NCI-H774 (cell line): ENCODE data around the gene WNK2.
A peak's percentile ranks its signal among the peaks of the same experiment; 100 is the strongest.
"Not testable (repeated sequence)": the region's sequence is repeated elsewhere in the genome, so short reads cannot be mapped to it uniquely, and the experiment has no call there.

Experiments
- DNase-seq: peaks from one replicate; lab custom pipeline; 2025; lab: John Stamatoyannopoulos, UW

WNK2 gene

GRCh38 chr9:93183663-93184431 is at the start of gene WNK2:
WNK2 (plus strand) TSS chr9:93184139; CDS start chr9:93184930, 791 bp downstream.
- peak; percentile 47 for DNase-seq

- no peak for DNase-seq
Measured at GRCh38 chr9:93134740-93135444, 49.0 kb upstream of the WNK2 start.

- DNase-seq = peak; percentile 32
Measured at GRCh38 chr9:93136011-93136440, 47.9 kb upstream of the WNK2 start.

- DNase-seq = no peak
Measured at GRCh38 chr9:93137362-93137761, 46.6 kb upstream of the WNK2 start.

GRCh38 chr9:93138171-93138764 is 45.7 kb upstream of the WNK2 start:
- DNase-seq = no peak

GRCh38 chr9:93139365-93140182 is 44.4 kb upstream of the WNK2 start:
- no peak for DNase-seq

- no peak for DNase-seq
Measured at GRCh38 chr9:93141771-93142483, 42.0 kb upstream of the WNK2 start.

GRCh38 chr9:93143830-93144530 is 40.0 kb upstream of the WNK2 start:
- no peak for DNase-seq

GRCh38 chr9:93146696-93147095 is 37.2 kb upstream of the WNK2 start:
- not testable (repeated sequence) for DNase-seq

- DNase-seq = no peak
Measured at GRCh38 chr9:93147632-93148031, 36.3 kb upstream of the WNK2 start.

GRCh38 chr9:93148721-93149120 is 35.2 kb upstream of the WNK2 start:
- no peak for DNase-seq

- DNase-seq = no peak
Measured at GRCh38 chr9:93149361-93149760, 34.6 kb upstream of the WNK2 start.

GRCh38 chr9:93151097-93151784 is 32.7 kb upstream of the WNK2 start:
- no peak for DNase-seq

GRCh38 chr9:93154293-93154903 is 29.5 kb upstream of the WNK2 start:
- DNase-seq = no peak

GRCh38 chr9:93155716-93156474 is 28.0 kb upstream of the WNK2 start:
- no peak for DNase-seq

- DNase-seq = no peak
Measured at GRCh38 chr9:93156475-93157008, 27.4 kb upstream of the WNK2 start.

GRCh38 chr9:93159601-93160471 is 24.1 kb upstream of the WNK2 start:
- DNase-seq = peak; percentile 78
